Measurements from ENCODE around the gene APOBEC2. TPM values are rescaled to one million over a fixed set of nuclear protein-coding genes. Genes with fewer than 3 reads are reported as not detected.
"Not testable (repeated sequence)": the region's sequence is repeated elsewhere in the genome, so short reads cannot be mapped to it uniquely, and the experiment has no call there.

APOBEC2 gene
- 1.5 TPM in 1 of 2 replicates, not detected in the other for total RNA-seq (2012; rRNA removed)

DNA sequence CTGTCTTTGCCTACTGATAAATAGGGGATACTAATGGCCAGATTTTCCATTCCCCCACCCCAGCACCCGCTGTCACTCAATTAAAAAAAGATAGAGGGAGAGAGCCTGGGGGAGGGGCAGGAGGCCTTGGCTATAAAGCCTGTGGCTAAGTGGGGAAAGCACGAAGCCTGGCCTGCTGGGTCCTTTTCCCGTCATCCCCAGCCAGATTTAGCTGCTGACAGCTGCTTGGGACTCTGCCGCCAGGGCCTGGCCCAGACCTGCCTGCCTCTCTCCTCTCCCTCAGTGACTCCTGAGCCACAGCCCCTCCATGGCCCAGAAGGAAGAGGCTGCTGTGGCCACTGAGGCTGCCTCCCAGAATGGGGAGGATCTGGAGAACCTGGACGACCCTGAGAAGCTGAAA lies at the start of gene APOBEC2:
Gene APOBEC2, plus strand, starts transcription at position 162 of the 400 bp plus-strand sequence. Its CDS starts 146 bp downstream, at position 308.
- H3K27me3 ChIP-seq (ENCODE audit: control insufficient read depth, insufficient read depth, low read length), result peaks cover 5% of the 10 kb centered on the region
- no peaks in the 10 kb centered on the region for H3K9me3 ChIP-seq (replicated peaks; ENCODE audit: low read length)
- H3K36me3 ChIP-seq (ENCODE audit: insufficient read depth, low read length), result no peaks in the 10 kb centered on the region
- H3K4me2 ChIP-seq (ENCODE audit: low read length), result no peak within 1 kb of the TSS
- no peaks in the 10 kb centered on the region for H3K4me1 ChIP-seq (ENCODE audit: control insufficient read depth, insufficient read depth, low read length)
- no peak within 1 kb of the TSS for H3K4me3 ChIP-seq (ENCODE audit: low read length)
- H3K9ac ChIP-seq (ENCODE audit: low read depth, low read length), result no peak within 1 kb of the TSS

DNA sequence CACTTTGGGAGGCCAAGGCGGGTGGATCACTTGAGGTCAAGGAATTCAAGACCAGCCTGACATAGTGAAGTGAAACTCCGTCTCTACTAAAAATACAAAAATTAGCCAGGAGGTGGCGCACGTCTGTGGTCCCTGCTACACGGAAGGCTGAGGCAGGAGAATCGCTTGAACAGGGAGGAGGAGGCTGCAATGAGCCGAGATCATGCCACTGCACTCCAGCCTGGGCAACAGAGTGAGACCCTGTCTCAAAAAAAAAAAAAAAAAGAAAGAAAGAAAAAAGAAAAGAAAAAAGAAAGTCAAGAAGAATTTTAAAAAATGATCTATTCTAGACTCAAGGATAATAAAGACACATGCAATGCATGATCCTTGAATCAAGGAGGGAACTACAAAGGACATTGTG lies 46.8 kb upstream of the APOBEC2 start:
- peaks cover 24% of the 10 kb centered on the region for H3K27me3 ChIP-seq (ENCODE audit: control insufficient read depth, insufficient read depth, low read length)
- not testable (repeated sequence) for H3K4me1 ChIP-seq (ENCODE audit: control insufficient read depth, insufficient read depth, low read length); H3K4me2 ChIP-seq (ENCODE audit: low read length); H3K36me3 ChIP-seq (ENCODE audit: insufficient read depth, low read length); H3K9me3 ChIP-seq (replicated peaks; ENCODE audit: low read length); H3K9ac ChIP-seq (ENCODE audit: low read depth, low read length); H3K4me3 ChIP-seq (ENCODE audit: low read length)

DNA sequence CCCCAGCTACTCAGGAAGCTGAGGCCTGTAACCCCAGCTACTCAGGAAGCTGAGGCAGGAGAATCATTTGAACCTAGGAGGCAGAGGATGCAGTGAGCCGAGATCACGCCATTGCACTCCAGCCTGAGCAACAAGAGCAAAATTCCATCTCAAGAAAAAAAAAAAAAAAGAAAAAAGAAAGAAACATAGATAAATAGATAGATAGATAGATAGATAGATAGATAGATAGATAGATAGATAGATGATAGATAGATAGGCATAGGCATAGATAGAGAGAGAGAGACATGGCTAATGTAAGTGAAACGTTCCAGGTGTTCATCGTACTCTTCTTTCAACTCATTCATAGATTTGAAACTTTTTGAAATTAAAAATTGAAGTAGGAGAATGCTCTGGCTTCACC lies 46.0 kb upstream of the APOBEC2 start:
- peaks cover 28% of the 10 kb centered on the region for H3K27me3 ChIP-seq (ENCODE audit: control insufficient read depth, insufficient read depth, low read length)
- not testable (repeated sequence) for H3K36me3 ChIP-seq (ENCODE audit: insufficient read depth, low read length); H3K4me1 ChIP-seq (ENCODE audit: control insufficient read depth, insufficient read depth, low read length); H3K4me2 ChIP-seq (ENCODE audit: low read length); H3K9me3 ChIP-seq (replicated peaks; ENCODE audit: low read length); H3K9ac ChIP-seq (ENCODE audit: low read depth, low read length); H3K4me3 ChIP-seq (ENCODE audit: low read length)

DNA sequence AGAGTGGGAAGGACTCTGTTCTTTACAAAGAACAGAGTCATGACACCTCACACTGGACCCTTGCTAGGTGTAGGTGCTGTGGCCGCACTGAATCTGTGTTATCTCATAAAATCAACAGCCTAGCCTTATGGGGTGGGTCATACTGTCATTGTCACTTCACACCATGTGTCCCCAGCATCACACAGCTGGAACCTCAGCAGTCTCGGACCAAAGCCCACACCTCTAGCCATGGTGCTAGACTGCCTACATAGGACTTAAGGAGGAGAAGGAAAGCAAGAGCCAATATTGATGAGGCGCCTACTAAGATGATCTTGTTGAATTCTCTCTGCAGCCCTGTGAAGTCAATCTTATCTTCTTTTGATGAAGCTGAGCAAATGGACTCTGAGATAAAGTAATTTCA lies 45.0 kb upstream of the APOBEC2 start:
- no peaks in the 10 kb centered on the region for H3K4me1 ChIP-seq (ENCODE audit: control insufficient read depth, insufficient read depth, low read length)

DNA sequence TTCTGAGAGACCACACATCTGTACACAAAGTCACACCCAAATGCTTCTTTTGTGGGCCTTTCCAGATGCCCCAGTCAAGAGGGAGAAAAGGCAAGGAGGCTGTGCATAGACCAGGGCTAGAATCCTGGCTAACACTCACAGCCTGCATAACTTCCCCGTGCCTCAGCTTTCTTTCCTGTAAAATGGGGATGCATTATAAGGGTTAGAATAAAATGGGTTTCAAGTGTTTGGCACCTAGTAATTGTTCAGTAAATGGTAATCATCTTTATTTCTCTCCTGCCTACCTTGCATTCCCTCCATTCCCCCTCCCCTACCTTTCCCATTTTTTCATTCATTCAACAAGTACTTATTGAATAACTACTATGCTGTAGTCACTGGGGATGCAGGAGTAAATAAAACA lies 43.3 kb upstream of the APOBEC2 start:
- no peaks in the 10 kb centered on the region for H3K36me3 ChIP-seq (ENCODE audit: insufficient read depth, low read length)
- no peaks in the 10 kb centered on the region for H3K9me3 ChIP-seq (replicated peaks; ENCODE audit: low read length)
- H3K4me3 ChIP-seq (ENCODE audit: low read length), result no peak overlapping the region
- H3K27me3 ChIP-seq (ENCODE audit: control insufficient read depth, insufficient read depth, low read length), result peaks cover 19% of the 10 kb centered on the region
- no peaks in the 10 kb centered on the region for H3K4me1 ChIP-seq (ENCODE audit: control insufficient read depth, insufficient read depth, low read length)
- no peak overlapping the region for H3K9ac ChIP-seq (ENCODE audit: low read depth, low read length)
- no peak overlapping the region for H3K4me2 ChIP-seq (ENCODE audit: low read length)

More for the DNA sequence above, 45.0 kb upstream of the APOBEC2 start:
- Histone ChIP-seq H3K4me2 (ENCODE audit: low read length) (no peak overlapping the region), H3K36me3 (ENCODE audit: insufficient read depth, low read length) (no peaks in the 10 kb centered on the region), H3K4me3 (ENCODE audit: low read length) (no peak overlapping the region), H3K9me3 (replicated peaks; ENCODE audit: low read length) (no peaks in the 10 kb centered on the region), H3K9ac (ENCODE audit: low read depth, low read length) (no peak overlapping the region), H3K27me3 (ENCODE audit: control insufficient read depth, insufficient read depth, low read length) (peaks cover 25% of the 10 kb centered on the region)

DNA sequence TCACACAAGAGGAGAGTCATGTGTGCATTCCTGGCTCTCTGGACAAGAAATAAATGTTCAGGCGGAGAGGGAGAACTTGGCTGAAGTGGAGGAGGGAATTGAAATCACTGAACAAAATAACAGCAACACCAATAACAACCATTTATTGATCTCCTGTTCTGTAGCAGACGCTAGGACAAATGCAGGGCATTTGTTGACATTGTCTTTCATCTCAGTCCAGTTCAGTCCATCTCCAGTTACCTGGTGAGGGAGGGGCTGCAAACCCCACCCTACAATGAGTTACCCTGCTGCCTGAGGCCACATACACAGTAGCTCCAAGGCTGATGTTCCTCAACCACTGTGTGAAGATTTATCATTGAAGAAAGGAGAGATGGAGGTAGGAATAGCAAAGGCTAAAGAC lies 41.3 kb upstream of the APOBEC2 start:
- H3K9me3 ChIP-seq (replicated peaks; ENCODE audit: low read length), result no peaks in the 10 kb centered on the region

DNA sequence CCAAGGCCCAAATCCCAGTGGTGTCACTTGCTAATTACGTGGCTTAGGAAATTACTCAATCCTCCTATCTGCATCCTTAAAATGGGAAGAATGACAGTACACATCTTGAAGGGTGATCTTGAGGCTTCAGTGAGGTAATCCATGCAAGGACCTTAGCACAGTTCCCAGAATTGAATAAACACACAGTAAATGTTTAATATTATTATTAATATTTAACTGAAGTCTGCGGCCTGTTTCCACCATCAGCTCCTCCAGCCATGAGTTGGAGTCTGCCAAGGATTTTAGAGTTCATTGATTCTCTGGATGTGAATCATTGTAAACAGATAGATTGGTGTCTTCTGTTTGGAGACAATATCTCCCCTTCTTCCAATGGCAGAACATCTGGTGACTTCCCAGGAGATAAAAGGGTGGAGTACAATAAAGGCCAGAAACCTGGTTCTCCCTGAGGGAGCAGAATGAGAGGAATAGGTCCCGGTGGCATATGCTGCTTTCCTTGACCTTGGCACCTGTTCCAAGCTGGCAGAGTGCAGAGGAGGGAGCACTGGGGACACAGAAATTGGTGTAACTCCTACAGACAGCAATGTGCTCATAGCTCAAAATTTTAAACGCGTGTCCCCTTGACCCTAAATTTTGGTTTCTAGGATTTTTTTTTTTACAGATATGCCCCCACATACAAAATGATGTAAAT lies 39.4 kb upstream of the APOBEC2 start:
- Histone ChIP-seq H3K4me1 (ENCODE audit: control insufficient read depth, insufficient read depth, low read length) (no peaks in the 10 kb centered on the region), H3K9me3 (replicated peaks; ENCODE audit: low read length) (no peaks in the 10 kb centered on the region), H3K36me3 (ENCODE audit: insufficient read depth, low read length) (no peaks in the 10 kb centered on the region), H3K27me3 (ENCODE audit: control insufficient read depth, insufficient read depth, low read length) (peaks cover 11% of the 10 kb centered on the region), H3K4me3 (ENCODE audit: low read length) (no peak overlapping the region), H3K9ac (ENCODE audit: low read depth, low read length) (no peak overlapping the region), H3K4me2 (ENCODE audit: low read length) (no peak overlapping the region)

More for the DNA sequence above, 41.3 kb upstream of the APOBEC2 start:
- H3K4me3 ChIP-seq (ENCODE audit: low read length), result no peak overlapping the region
- no peak overlapping the region for H3K9ac ChIP-seq (ENCODE audit: low read depth, low read length)
- no peaks in the 10 kb centered on the region for H3K36me3 ChIP-seq (ENCODE audit: insufficient read depth, low read length)
- no peak overlapping the region for H3K4me2 ChIP-seq (ENCODE audit: low read length)
- no peaks in the 10 kb centered on the region for H3K4me1 ChIP-seq (ENCODE audit: control insufficient read depth, insufficient read depth, low read length)
- peaks cover 16% of the 10 kb centered on the region for H3K27me3 ChIP-seq (ENCODE audit: control insufficient read depth, insufficient read depth, low read length)

DNA sequence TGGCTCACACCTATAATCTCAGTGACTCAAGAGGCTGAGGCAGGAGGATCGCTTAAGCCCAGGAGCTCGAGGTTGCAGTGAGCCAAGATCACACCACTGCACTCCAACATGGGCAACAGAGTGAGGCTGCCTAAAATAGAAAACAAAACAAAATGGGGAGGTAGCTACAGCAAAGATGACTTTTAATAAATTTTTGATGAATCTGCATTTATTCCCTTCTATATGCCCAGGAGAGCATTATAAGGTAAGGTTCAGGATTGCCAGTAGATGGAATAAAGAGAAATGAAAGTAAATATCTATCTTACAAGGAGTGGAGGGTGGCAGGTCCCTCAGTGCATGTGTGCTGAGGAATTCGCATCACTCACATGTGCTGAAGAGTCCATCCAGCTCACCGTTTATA lies 38.2 kb upstream of the APOBEC2 start:
- Histone ChIP-seq H3K4me2 (ENCODE audit: low read length) (no peak overlapping the region), H3K27me3 (ENCODE audit: control insufficient read depth, insufficient read depth, low read length) (peaks cover 5% of the 10 kb centered on the region), H3K9me3 (replicated peaks; ENCODE audit: low read length) (no peaks in the 10 kb centered on the region), H3K36me3 (ENCODE audit: insufficient read depth, low read length) (no peaks in the 10 kb centered on the region), H3K4me3 (ENCODE audit: low read length) (no peak overlapping the region), H3K4me1 (ENCODE audit: control insufficient read depth, insufficient read depth, low read length) (no peaks in the 10 kb centered on the region), H3K9ac (ENCODE audit: low read depth, low read length) (no peak overlapping the region)

DNA sequence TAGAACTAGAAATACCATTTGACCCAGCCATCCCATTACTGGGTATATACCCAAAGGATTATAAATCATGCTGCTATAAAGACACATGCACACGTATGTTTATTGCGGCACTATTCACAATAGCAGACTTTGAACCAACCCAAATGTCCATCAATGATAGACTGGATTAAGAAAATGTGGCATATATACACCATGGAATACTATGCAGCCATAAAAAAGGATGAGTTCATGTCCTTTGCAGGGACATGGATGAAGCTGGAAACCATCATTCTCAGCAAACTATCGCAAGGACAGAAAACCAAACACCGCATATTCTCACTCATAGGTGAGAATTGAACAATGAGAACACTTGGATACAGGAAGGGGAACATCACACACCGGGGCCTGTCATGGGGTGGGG lies 37.1 kb upstream of the APOBEC2 start:
- not testable (repeated sequence) for H3K9me3 ChIP-seq (replicated peaks; ENCODE audit: low read length); H3K4me2 ChIP-seq (ENCODE audit: low read length); H3K4me3 ChIP-seq (ENCODE audit: low read length); H3K4me1 ChIP-seq (ENCODE audit: control insufficient read depth, insufficient read depth, low read length); H3K27me3 ChIP-seq (ENCODE audit: control insufficient read depth, insufficient read depth, low read length); H3K9ac ChIP-seq (ENCODE audit: low read depth, low read length); H3K36me3 ChIP-seq (ENCODE audit: insufficient read depth, low read length)

DNA sequence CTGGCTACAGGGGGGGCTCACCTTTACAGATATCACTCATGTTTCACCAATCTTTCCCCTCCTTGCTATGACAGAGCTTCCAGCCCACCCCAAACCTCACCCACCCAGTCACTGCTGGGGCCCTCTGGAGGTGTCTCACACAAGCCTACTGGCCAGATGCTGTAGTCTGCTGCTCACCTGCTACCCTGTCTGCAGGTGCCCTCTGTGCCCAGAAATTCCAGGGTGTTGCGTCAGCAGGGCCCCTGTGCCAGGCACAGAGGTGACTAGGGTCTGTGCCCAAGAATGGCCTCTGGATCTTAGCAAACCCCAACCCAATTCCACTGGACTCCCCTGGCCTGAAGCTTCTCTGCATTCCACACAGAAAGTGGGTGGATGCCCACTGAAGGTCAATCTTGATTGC lies 35.3 kb upstream of the APOBEC2 start:
- no peaks in the 10 kb centered on the region for H3K36me3 ChIP-seq (ENCODE audit: insufficient read depth, low read length)
- H3K4me3 ChIP-seq (ENCODE audit: low read length), result no peak overlapping the region
- no peak overlapping the region for H3K9ac ChIP-seq (ENCODE audit: low read depth, low read length)
- H3K4me2 ChIP-seq (ENCODE audit: low read length), result no peak overlapping the region
- no peaks in the 10 kb centered on the region for H3K4me1 ChIP-seq (ENCODE audit: control insufficient read depth, insufficient read depth, low read length)
- H3K9me3 ChIP-seq (replicated peaks; ENCODE audit: low read length), result no peaks in the 10 kb centered on the region
- H3K27me3 ChIP-seq (ENCODE audit: control insufficient read depth, insufficient read depth, low read length), result no peaks in the 10 kb centered on the region

DNA sequence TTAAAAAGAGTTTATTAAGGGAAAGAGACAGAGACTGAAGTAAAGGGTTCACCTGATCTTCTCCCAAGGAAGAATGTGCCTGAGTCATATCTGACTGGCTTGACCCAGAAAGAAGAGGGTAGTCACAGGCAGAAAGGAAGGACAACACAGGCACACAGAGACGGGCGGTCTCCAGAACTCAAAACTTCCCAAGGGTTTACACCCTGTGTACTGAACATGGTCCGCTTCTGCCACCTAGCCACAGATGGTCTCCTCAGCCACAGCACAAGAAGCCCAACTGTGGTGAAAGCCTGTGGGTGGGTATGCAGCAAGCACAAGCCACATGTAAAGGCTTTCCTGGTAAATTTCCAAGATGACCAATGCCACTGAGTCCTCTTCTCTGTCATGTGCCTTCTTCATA lies 31.2 kb upstream of the APOBEC2 start:
- Histone ChIP-seq H3K9ac (ENCODE audit: low read depth, low read length) (no peak overlapping the region), H3K27me3 (ENCODE audit: control insufficient read depth, insufficient read depth, low read length) (no peaks in the 10 kb centered on the region)

DNA sequence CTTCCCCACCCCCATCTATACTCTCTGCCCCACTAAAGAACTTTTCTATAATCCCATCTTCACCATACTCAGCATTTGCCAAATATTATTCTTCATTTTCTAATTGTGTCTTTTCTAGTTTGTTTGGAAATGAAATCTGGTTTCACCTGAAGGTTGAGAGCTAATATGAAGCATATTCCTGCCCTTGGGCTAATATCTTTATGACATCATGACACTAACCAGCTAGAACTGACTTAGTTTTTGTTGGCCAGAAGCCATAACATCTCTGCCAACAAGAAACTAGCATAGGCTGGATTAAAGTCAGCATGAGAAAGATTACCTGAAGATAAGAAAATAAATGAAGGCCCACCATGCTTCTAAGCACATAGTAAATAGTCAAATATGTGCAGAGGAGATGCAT lies 30.7 kb upstream of the APOBEC2 start:
- H3K36me3 ChIP-seq (ENCODE audit: insufficient read depth, low read length), result no peaks in the 10 kb centered on the region
- no peak overlapping the region for H3K4me2 ChIP-seq (ENCODE audit: low read length)
- H3K4me3 ChIP-seq (ENCODE audit: low read length), result no peak overlapping the region
- no peaks in the 10 kb centered on the region for H3K27me3 ChIP-seq (ENCODE audit: control insufficient read depth, insufficient read depth, low read length)
- H3K4me1 ChIP-seq (ENCODE audit: control insufficient read depth, insufficient read depth, low read length), result peaks cover 2% of the 10 kb centered on the region
- H3K9me3 ChIP-seq (replicated peaks; ENCODE audit: low read length), result no peaks in the 10 kb centered on the region
- no peak overlapping the region for H3K9ac ChIP-seq (ENCODE audit: low read depth, low read length)

More for the DNA sequence above, 31.2 kb upstream of the APOBEC2 start:
- no peaks in the 10 kb centered on the region for H3K4me1 ChIP-seq (ENCODE audit: control insufficient read depth, insufficient read depth, low read length)
- no peak overlapping the region for H3K4me3 ChIP-seq (ENCODE audit: low read length)
- no peaks in the 10 kb centered on the region for H3K9me3 ChIP-seq (replicated peaks; ENCODE audit: low read length)
- no peak overlapping the region for H3K4me2 ChIP-seq (ENCODE audit: low read length)
- H3K36me3 ChIP-seq (ENCODE audit: insufficient read depth, low read length), result no peaks in the 10 kb centered on the region
